DOHH2 (cell line): ENCODE data around the gene RPS16.

Source experiments
- H3F3A ChIP-seq: fragments of 200-600 bp; sonication (generic), shearing (Covaris generic); 2 replicates; pipeline ENCODE4 v1.6.0; 2016; ENCODE audit warnings: antibody characterized with exemption, mild to moderate bottlenecking; ENCODE audit not compliant: control insufficient read depth, insufficient read depth
- H3K27ac ChIP-seq: fragments of 200-600 bp; sonication (generic); 2 replicates; pipeline ENCODE4 v1.5.1; 2014; ENCODE audit warnings: low read depth, mild to moderate bottlenecking, low read length, moderate library complexity
- H3K27me3 ChIP-seq: fragments of 200-600 bp; sonication (generic); 2 replicates; pipeline ENCODE4 v1.6.1; 2014; ENCODE audit warnings: mild to moderate bottlenecking, low read length, mixed read lengths; ENCODE audit not compliant: control insufficient read depth
- H3K36me3 ChIP-seq: fragments of 200-600 bp; sonication (generic); 2 replicates; pipeline ENCODE4 v1.6.1; 2014; ENCODE audit warnings: mild to moderate bottlenecking, low read length, moderate library complexity, mixed read lengths; ENCODE audit not compliant: control insufficient read depth
- H3K4me1 ChIP-seq: fragments of 200-600 bp; sonication (generic); 2 replicates; pipeline ENCODE4 v1.6.1; 2014; ENCODE audit warnings: mild to moderate bottlenecking, low read length, mixed read lengths; ENCODE audit not compliant: control insufficient read depth
- H3K4me2 ChIP-seq: fragments of 200-600 bp; sonication (generic); 2 replicates; pipeline ENCODE4 v1.6.0; 2014; ENCODE audit warnings: mild to moderate bottlenecking, low read length, moderate library complexity
- H3K4me3 ChIP-seq: fragments of 200-600 bp; sonication (generic); 2 replicates; pipeline ENCODE4 v1.5.1; 2014; ENCODE audit warnings: mild to moderate bottlenecking, low read length, mixed read lengths
- H3K79me2 ChIP-seq: fragments of 200-600 bp; sonication (generic); 2 replicates; pipeline ENCODE4 v1.6.1; 2014; ENCODE audit warnings: mild to moderate bottlenecking, low read length, mixed read lengths; ENCODE audit not compliant: control insufficient read depth
- H3K9me2 ChIP-seq: fragments of 200-600 bp; sonication (generic); replicated peaks from 2 replicates; pipeline ENCODE4 v1.6.1; 2014; ENCODE audit warnings: mild to moderate bottlenecking, low read length, mixed read lengths; ENCODE audit not compliant: control insufficient read depth
- H3K9me3 ChIP-seq: fragments of 200-600 bp; sonication (generic); 2 replicates; pipeline ENCODE4 v1.6.1; 2014; ENCODE audit warnings: antibody characterized with exemption, low read length, mixed read lengths; ENCODE audit not compliant: control insufficient read depth, insufficient read depth
- H4K20me1 ChIP-seq: fragments of 200-600 bp; sonication (generic); 2 replicates; pipeline ENCODE4 v1.6.0; 2014; ENCODE audit warnings: low read depth, mild to moderate bottlenecking, antibody characterized with exemption, low read length, moderate library complexity; ENCODE audit not compliant: control insufficient read depth, insufficient read depth
- EZH2phosphoT487 ChIP-seq: fragments of 200-600 bp; sonication (generic); IDR thresholded peaks from 2 replicates; pipeline ENCODE4 v1.6.1; 2017; ENCODE audit warnings: borderline replicate concordance, mild to moderate bottlenecking, antibody characterized with exemption, low read length, moderate library complexity, mixed read lengths
- TF ChIP-seq, protein P1 (sequence below): fragments of 200-600 bp; sonication (generic); IDR thresholded peaks from one replicate; pipeline ENCODE4 v1.5.1; 2014; ENCODE audit warnings: antibody characterized with exemption, mild to moderate bottlenecking, low read depth, low read length; ENCODE audit not compliant: poor library complexity, severe bottlenecking

Gene RPS16

GRCh38 chr19:39434123-39435076 is 1.3 kb downstream of the RPS16 start:
- peaks cover 43% of the 10 kb centered on the region for H3K36me3 ChIP-seq
- H3K9me2 ChIP-seq: no peaks in the 10 kb centered on the region
- H3K27ac ChIP-seq: peak overlapping the region; percentile 76
- H3K9me3 ChIP-seq: no peaks in the 10 kb centered on the region
- H3K4me2 ChIP-seq: peak overlapping the region; percentile 84
- no peak for TF ChIP-seq EZH2phosphoT487
- TF ChIP-seq, protein P1, sequence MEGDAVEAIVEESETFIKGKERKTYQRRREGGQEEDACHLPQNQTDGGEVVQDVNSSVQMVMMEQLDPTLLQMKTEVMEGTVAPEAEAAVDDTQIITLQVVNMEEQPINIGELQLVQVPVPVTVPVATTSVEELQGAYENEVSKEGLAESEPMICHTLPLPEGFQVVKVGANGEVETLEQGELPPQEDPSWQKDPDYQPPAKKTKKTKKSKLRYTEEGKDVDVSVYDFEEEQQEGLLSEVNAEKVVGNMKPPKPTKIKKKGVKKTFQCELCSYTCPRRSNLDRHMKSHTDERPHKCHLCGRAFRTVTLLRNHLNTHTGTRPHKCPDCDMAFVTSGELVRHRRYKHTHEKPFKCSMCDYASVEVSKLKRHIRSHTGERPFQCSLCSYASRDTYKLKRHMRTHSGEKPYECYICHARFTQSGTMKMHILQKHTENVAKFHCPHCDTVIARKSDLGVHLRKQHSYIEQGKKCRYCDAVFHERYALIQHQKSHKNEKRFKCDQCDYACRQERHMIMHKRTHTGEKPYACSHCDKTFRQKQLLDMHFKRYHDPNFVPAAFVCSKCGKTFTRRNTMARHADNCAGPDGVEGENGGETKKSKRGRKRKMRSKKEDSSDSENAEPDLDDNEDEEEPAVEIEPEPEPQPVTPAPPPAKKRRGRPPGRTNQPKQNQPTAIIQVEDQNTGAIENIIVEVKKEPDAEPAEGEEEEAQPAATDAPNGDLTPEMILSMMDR: no peak
- peaks cover 52% of the 10 kb centered on the region for H3K4me1 ChIP-seq
- no peaks in the 10 kb centered on the region for H3K27me3 ChIP-seq
- peaks cover 56% of the 10 kb centered on the region for H3F3A ChIP-seq
- peaks cover 15% of the 10 kb centered on the region for H4K20me1 ChIP-seq
- H3K79me2 ChIP-seq: peaks cover 38% of the 10 kb centered on the region
- H3K4me3 ChIP-seq: peak overlapping the region; percentile 92

DNA sequence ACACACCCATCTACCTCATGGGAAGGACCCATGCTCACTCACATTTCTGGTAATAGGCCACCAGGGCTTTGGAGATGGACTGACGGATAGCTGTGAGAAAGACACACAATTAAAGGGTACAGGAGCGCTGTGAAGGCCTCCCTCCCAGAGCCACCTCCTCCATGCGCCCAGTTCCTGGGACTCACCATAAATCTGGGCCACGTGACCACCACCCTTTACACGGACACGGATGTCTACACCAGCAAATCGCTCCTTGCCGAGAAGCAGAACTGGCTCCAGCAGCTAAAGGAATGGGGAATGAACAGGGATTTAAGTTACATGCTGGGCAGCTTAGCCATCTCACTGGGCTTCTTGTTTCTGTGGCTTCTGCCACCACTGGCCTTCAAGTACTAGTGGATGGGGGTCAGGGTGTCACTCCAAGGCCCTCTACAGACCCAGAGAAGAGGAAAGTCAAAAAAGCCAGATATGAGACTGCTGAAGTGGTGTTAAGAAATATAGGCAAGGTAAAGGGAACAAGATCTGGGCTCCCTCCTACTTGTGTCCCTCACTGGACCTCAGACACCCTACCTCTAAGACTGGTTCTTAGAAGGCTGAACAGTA is 2.2 kb downstream of the RPS16 start:
- H3K4me1 ChIP-seq: peaks cover 47% of the 10 kb centered on the region
- no peaks in the 10 kb centered on the region for H3K27me3 ChIP-seq
- peaks cover 58% of the 10 kb centered on the region for H3F3A ChIP-seq
- H3K79me2 ChIP-seq: peaks cover 38% of the 10 kb centered on the region
- no peaks in the 10 kb centered on the region for H3K9me2 ChIP-seq
- H4K20me1 ChIP-seq: peaks cover 15% of the 10 kb centered on the region
- no peaks in the 10 kb centered on the region for H3K9me3 ChIP-seq
- TF ChIP-seq, protein P1: no peak
- TF ChIP-seq EZH2phosphoT487: no peak
- H3K4me3 ChIP-seq: peak overlapping the region; percentile 92
- peak overlapping the region; percentile 76 for H3K27ac ChIP-seq
- peaks cover 43% of the 10 kb centered on the region for H3K36me3 ChIP-seq
- peak overlapping the region; percentile 84 for H3K4me2 ChIP-seq

- H3K27me3 ChIP-seq: no peaks in the 10 kb centered on the region
- no peak overlapping the region for H3K27ac ChIP-seq
- TF ChIP-seq, protein P1: no peak
- TF ChIP-seq EZH2phosphoT487: no peak
- H3K79me2 ChIP-seq: peaks cover 38% of the 10 kb centered on the region
- H3F3A ChIP-seq: peaks cover 55% of the 10 kb centered on the region
- peak overlapping the region; percentile 84 for H3K4me2 ChIP-seq
- H3K9me3 ChIP-seq: no peaks in the 10 kb centered on the region
- H3K4me1 ChIP-seq: peaks cover 44% of the 10 kb centered on the region
- peaks cover 43% of the 10 kb centered on the region for H3K36me3 ChIP-seq
- H3K4me3 ChIP-seq: 0 out of 2 replicates have a peak overlapping the region, but pooled peaks have one; percentile 8
- H3K9me2 ChIP-seq: no peaks in the 10 kb centered on the region
- peaks cover 15% of the 10 kb centered on the region for H4K20me1 ChIP-seq
Observed at GRCh38 chr19:39432677-39433025, 3.1 kb downstream of the RPS16 start.
